HL-60/S4 treated with phorbol 12-myristate 13-acetate at 8.2 ng/mL for 4 days and 3 days (cell line): Measurements from ENCODE around the gene TOR4A.
"Not testable (repeated sequence)": the region's sequence is repeated elsewhere in the genome, so short reads cannot be mapped to it uniquely, and the experiment has no call there.

Experiments
- in situ Hi-C: fragments of 300-500 bp; cut with MboI; formaldehyde crosslinking; loops from 2 replicates; pipeline ENCODE4 v1.15.0; 2022; ENCODE audit warnings: low sequenced_read_pairs

The TOR4A gene

DNA sequence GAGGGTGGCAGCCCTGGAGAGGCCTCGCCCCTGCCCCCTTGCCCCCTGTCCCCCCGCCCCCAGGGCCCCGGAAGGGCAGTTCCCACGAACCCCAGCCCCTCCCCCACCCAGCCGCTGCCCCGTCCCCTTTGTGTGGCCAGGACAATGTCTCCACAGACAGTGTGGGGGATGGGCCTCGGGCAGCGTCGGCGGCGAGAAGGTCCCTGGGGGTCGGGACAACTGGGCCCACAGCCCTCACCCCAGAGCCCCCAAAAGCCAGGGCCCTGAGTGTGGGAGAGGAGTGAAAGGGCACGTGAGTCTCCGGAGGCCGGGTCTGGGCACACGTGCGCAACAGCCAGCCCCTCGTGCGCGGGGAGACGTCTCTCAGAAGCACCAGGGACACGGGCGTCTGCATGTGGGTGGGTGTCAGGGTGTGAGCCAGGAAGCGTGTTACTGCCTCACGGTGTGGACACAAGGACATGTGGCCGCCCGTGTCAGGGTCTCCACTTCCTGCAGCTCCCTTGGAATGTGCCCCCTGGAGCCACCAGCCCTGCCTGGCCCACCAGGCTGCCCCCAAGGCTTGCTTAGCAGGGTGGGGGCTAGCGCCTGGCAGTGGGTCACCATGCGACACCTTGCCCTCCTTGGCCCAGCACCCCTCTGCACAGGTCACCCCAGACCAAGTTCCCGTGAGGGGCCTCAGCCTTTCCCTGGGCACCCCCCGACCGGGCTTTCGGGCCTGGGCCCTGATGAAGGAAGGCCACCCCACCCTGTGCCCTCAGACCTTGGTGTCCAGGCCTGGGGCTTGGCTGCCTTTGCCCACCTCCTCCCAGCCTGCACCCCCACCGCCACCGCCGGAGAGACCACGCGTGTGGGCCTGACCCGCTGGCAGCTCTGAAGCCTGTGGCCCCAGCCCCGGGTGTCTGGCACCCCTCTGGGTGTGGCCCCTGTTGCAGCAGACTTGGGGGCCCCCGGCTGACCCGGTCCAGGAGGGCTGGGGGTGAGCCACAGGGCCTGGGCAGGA, 37.3 kb downstream of the TOR4A start:
- in situ Hi-C loops = no loop called here

GRCh38 chr9:137315581-137316011, 38.1 kb downstream of the TOR4A start:
- in situ Hi-C loops = no loop called here

DNA sequence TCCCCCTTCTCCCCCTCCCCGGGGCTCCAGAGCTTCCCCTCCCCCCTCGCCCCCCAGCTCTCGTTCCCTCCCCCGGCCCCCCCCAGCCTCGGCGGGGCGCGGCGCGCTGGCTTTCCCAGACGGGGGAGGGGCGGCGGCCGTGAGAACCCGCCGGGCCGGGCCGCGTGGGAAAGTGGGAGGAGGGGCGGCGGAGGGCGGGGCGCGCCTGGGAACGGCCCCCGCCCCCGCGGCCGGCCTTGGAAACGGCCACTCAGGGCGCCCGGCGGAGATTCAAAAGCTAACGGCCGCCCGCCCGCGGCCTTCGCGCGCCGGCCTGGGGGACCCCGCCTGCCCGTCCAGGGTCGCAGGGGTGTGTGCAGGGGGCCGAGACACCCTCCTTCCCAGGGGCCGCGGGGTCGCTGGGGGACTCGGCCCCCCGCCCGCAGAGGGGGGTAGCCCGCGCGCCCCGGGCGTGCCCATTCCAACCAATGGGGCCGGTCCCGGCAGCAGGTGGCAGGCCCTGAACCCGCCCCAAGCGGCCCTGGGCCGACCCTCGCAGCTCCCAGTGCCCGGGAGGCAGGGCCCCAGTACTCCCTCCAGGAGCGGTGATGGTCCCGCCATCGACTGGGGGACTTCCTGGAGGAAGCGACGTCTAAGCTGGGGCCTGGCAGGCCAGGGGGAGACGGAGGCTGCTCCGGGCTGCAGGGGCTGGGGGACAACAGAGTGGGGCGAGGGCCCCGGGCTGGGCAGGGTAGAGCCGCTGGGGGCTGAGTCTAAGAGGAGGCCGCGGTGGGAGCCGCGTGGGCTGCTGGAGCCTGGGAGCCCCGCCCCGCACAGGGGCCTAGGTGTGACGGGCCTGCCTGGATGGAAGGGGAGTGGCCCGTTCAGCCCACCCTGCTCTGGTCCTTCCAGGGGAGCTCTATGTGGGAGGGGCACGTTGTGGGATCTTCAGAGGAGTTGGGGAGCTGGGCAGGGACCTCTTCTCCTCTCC, 38.8 kb downstream of the TOR4A start:
- in situ Hi-C loops = no loop called here

DNA sequence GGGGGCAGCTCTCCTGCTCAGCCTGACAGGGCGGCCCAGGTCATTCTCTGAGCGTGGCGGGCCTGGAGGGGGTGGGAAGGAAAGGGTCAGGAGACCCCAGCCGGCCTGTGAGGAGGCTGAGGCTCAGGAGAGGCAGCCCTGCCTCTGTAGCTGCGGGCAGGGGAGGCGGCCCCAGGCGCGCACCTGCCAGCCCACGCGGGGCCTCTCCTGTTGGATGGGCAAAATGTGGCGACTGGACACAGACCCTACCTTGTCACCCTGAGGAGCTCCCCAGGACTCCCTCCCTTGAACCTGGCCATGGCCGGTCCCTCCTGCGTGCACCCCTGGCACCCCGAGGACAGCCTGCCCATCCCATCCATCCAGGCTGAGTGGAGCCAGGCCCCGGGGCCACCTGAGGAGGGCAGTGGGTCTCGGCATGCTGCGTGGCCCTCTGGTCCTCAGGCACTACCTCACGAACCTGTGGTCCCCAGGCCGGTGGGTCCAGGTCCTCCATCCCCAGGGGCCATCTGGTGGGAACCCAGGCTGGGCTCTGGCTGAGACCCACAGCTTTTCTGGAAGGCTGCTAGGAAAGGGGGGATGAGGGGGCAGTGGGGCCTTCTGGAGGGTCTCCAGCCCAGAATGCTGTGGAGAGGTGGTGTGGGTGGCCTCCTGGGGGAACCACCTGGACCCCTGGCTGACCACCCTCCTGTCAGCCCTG, 39.6 kb downstream of the TOR4A start:
- in situ Hi-C loops = no loop called here

GRCh38 chr9:137317718-137318511, 40.4 kb downstream of the TOR4A start:
- in situ Hi-C loops = no loop called here

DNA sequence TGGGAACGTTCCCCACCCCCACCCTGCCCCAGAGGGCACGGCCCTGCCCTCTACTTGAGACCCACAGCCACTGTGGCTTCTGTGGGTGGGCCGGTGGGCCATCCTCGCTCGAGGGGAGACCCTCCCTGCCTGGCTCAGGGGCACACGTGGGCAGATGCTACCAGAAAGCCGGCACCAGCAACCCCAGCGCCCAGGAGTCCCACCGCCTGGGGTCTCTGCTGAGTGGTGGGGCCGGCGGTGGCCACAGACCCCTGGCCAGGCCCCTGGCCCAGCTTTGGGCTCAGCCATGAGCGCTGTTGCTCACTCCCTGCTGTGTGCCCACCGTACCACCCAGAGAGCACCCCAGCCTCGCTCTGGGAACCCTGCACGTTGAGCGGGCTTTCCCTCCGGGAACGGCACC, 41.1 kb downstream of the TOR4A start:
- in situ Hi-C loops = no loop called here

GRCh38 chr9:137319011-137319738, 41.6 kb downstream of the TOR4A start:
- in situ Hi-C loops = no loop called here

- in situ Hi-C loops = no loop called here
These were observed 42.4 kb downstream of the TOR4A start for GRCh38 chr9:137319739-137320551.

- in situ Hi-C loops = no loop called here
These were observed 43.2 kb downstream of the TOR4A start for GRCh38 chr9:137320555-137321384.

GRCh38 chr9:137321726-137322361, 44.3 kb downstream of the TOR4A start:
- in situ Hi-C loops = no loop called here

DNA sequence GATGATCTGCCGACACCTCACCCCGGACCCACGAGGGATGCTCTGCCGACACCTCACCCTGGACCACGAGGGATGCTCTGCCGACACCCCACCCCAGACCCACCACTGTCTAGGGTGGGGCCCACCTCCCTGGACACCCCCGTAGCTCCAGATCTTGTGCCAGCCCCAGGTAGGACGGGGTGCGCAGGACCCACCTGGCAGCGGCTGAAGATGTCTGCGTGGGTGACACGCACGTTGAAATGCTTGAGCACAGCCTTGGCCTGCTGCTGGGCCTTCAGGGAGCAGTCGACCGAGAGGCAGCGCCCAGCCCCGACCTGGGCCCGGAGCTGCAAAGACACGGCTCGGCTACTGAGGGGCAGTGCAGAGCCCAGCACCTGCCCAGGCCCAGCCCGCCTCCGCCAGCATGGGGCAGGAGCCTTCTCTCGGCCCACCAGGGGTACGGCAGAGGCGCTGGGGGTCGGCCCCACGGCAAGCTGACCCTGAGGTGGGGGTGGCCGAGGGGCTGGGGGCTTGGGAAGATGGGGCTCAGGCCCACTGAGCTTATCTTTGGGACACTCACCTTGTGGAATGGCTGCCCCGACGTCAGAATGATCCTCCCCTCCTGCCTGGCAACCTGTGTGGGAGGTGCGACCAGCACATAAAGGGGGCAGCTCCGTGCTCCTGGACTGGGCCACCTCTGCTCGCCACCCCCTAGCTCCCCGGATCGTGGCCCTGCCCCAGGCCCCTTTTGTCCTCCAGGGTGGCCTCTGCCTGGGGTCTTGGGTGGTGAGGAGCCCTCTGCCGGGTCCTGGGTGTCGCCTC, 46.2 kb downstream of the TOR4A start:
- in situ Hi-C loops = no loop called here

DNA sequence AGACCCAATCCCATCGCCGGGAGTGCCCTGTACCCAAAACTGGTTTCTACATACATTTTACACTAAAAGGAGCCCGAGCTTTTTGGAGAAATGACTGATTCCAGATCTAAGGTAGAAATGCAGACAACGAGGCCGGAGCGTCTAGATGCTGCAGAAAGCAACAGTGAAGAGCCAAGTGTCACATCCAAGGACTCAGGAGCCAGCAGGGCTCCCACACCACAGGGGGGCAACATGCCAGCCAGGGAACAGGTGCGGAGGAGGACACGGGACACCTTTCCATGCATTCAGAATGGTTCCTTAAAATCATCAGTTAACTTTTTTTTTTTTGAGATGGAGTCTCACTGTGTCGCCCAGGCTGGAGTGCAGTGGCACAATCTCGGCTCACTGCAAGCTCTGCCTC, 47.6 kb downstream of the TOR4A start:
- in situ Hi-C loops = no loop called here

GRCh38 chr9:137325799-137326198, 48.3 kb downstream of the TOR4A start:
- in situ Hi-C loops = no loop called here

GRCh38 chr9:137326445-137327065, 49.0 kb downstream of the TOR4A start:
- in situ Hi-C loops = no loop called here

GRCh38 chr9:137327641-137328550, 50.4 kb downstream of the TOR4A start:
- in situ Hi-C loops = not testable (repeated sequence)
